ENCODE results near the gene ARHGAP6. TPM values are rescaled to one million over a fixed set of nuclear protein-coding genes. Genes with fewer than 3 reads are reported as not detected.
A peak's percentile ranks its signal among the peaks of the same experiment; 100 is the strongest.

The ARHGAP6 gene
- total and polyA plus RNA-seq, 9 of the 15 experiments (the other 6 are each of a cell fraction or from before 2014, with no cell fraction given), result 12.5 to 63.6 (median 41.8) TPM

GRCh38 chrX:11419102-11419501 lies 246.6 kb downstream of the ARHGAP6 start (continued):
- TF ChIP-seq ZBTB26 (CRISPR knock-in tag; IDR thresholded peaks at IDR 0.05) (no peak), LEF1 (IDR thresholded peaks at IDR 0.05) (peak; percentile 82), ETV1 (tag; conservative IDR thresholded peaks at IDR 0.05; ENCODE audit: low read depth) (peak; percentile 88), AFF1 (IDR thresholded peaks at IDR 0.05; ENCODE audit: low read depth in 1 of 2, partially characterized antibody in 2 of 2) (no peak), ZNF589 (CRISPR knock-in tag; IDR thresholded peaks at IDR 0.05; ENCODE audit: low read depth) (0 out of 2 replicates have a peak, but pooled peaks have one; percentile 36), FOXA3 (CRISPR knock-in tag; conservative IDR thresholded peaks at IDR 0.05 in 1 of 2, IDR thresholded peaks at IDR 0.05 in 1 of 2) (no peak), ZKSCAN1 (IDR thresholded peaks at IDR 0.05; ENCODE audit: low read depth, low read length) (no peak), CTBP1 (IDR thresholded peaks at IDR 0.05; ENCODE audit: borderline replicate concordance) (peak; percentile 68; the same call in 1 of the 2 replicates), ZNF518B (CRISPR knock-in tag; IDR thresholded peaks at IDR 0.05) (no peak), KDM1A (IDR thresholded peaks at IDR 0.05) (peak; percentile 66 to 81), GABPB2 (CRISPR knock-in tag; conservative IDR thresholded peaks at IDR 0.05) (no peak), LCOR (CRISPR knock-in tag; IDR thresholded peaks at IDR 0.05) (0 out of 2 replicates have a peak, but pooled peaks have one; percentile 27), ZBTB1 (CRISPR knock-in tag; IDR thresholded peaks at IDR 0.05; ENCODE audit: borderline replicate concordance, low read depth) (no peak), FOXJ2 (tag; IDR thresholded peaks at IDR 0.05) (no peak), ID3 (CRISPR knock-in tag; IDR thresholded peaks at IDR 0.05) (no peak), ID3 (tag; IDR thresholded peaks at IDR 0.05) (peak; percentile 60; the same call in 1 of the 2 replicates), ILK (tag; IDR thresholded peaks at IDR 0.05; ENCODE audit: borderline replicate concordance, low read depth) (no peak)
